Measurements from ENCODE around the gene OCEL1.
A peak's percentile ranks its signal among the peaks of the same experiment; 100 is the strongest.

OCEL1 gene

DNA sequence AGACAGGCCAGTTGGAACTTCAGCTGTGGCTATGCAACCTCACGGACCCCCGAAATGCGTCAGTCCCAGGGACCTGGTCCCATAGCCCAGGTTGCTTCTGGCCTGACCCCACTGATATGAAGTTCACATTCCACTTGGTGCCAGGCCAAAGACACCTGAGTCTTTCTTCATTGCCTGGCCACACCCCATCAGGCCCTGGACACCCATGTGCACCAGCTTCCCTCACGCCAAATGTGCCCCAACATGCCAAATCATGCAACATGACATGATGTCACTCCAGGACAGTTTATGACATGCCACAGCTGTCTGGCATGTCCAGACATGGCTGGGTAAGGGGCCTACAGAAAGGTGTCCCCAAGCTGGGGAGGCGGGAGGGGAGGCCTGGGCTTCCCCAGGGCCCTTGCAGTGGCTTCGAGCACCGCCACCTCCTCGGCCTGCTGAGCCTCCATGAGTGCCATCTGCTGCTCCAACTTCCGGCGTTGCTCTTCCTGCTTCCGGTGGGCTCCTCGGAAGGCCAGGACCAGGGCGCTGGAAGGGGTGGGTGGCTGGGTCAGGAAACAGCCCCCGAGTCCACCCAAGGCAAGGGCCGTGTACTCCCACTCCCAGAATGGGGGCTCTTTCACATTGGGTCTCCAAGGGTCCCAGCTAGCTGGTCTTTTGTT lies 24.0 kb downstream of the OCEL1 start:
- no peak overlapping the region for H3K4me3 ChIP-seq (ENCODE audit: low read depth, low read length)
- in situ Hi-C loops (cut with HindIII; ENCODE audit: low sequenced_read_pairs), result no loop called here
- no peak for DNase-seq (ENCODE audit: low read depth, low spot score)
- TF ChIP-seq, protein P1, sequence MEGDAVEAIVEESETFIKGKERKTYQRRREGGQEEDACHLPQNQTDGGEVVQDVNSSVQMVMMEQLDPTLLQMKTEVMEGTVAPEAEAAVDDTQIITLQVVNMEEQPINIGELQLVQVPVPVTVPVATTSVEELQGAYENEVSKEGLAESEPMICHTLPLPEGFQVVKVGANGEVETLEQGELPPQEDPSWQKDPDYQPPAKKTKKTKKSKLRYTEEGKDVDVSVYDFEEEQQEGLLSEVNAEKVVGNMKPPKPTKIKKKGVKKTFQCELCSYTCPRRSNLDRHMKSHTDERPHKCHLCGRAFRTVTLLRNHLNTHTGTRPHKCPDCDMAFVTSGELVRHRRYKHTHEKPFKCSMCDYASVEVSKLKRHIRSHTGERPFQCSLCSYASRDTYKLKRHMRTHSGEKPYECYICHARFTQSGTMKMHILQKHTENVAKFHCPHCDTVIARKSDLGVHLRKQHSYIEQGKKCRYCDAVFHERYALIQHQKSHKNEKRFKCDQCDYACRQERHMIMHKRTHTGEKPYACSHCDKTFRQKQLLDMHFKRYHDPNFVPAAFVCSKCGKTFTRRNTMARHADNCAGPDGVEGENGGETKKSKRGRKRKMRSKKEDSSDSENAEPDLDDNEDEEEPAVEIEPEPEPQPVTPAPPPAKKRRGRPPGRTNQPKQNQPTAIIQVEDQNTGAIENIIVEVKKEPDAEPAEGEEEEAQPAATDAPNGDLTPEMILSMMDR (IDR thresholded peaks at IDR 0.05; ENCODE audit: low read depth, low read length), result no peak

DNA sequence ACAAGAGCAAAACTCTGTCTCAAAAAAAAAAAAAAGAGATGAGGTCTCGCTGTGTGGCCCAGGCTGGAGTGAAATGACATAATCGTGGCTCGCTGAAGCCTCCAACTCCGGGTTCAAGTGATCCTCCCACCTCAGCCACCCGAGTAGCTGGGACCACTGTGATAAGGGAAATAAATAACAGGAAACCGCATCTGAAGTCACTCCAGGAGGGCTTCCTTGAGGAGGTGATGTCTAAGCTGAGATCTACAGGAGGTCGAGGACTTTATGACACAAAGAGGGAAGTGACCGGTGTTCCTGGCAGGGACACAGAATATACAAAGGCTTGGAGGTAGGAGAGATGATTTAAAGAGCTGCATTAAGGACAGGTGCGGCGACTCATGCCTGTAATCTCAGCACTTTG lies 28.6 kb downstream of the OCEL1 start:
- H3K4me3 ChIP-seq (ENCODE audit: low read depth, low read length), result no peak overlapping the region
- TF ChIP-seq, protein P1 (IDR thresholded peaks at IDR 0.05; ENCODE audit: low read depth, low read length), result no peak
- DNase-seq (ENCODE audit: low read depth, low spot score), result no peak
- in situ Hi-C loops (cut with HindIII; ENCODE audit: low sequenced_read_pairs), result no loop called here

- DNase-seq (ENCODE audit: low read depth, low spot score), result no peak
- H3K4me3 ChIP-seq (ENCODE audit: low read depth, low read length), result no peak overlapping the region
- in situ Hi-C loops (cut with HindIII; ENCODE audit: low sequenced_read_pairs), result no loop called here
- TF ChIP-seq, protein P1 (IDR thresholded peaks at IDR 0.05; ENCODE audit: low read depth, low read length), result no peak
These were observed 29.2 kb downstream of the OCEL1 start for GRCh38 chr19:17255150-17255621.

- in situ Hi-C loops (cut with HindIII; ENCODE audit: low sequenced_read_pairs), result no loop called here
- DNase-seq (ENCODE audit: low read depth, low spot score), result no peak
- TF ChIP-seq, protein P1 (IDR thresholded peaks at IDR 0.05; ENCODE audit: low read depth, low read length), result no peak
- no peak overlapping the region for H3K4me3 ChIP-seq (ENCODE audit: low read depth, low read length)
These were observed 30.1 kb downstream of the OCEL1 start for GRCh38 chr19:17256130-17256529.

GRCh38 chr19:17259118-17259780 lies 33.2 kb downstream of the OCEL1 start:
- in situ Hi-C loops (cut with HindIII; ENCODE audit: low sequenced_read_pairs), result no loop called here
- H3K4me3 ChIP-seq (ENCODE audit: low read depth, low read length), result no peak overlapping the region
- TF ChIP-seq, protein P1 (IDR thresholded peaks at IDR 0.05; ENCODE audit: low read depth, low read length), result no peak
- DNase-seq (ENCODE audit: low read depth, low spot score), result peak; percentile 30

DNA sequence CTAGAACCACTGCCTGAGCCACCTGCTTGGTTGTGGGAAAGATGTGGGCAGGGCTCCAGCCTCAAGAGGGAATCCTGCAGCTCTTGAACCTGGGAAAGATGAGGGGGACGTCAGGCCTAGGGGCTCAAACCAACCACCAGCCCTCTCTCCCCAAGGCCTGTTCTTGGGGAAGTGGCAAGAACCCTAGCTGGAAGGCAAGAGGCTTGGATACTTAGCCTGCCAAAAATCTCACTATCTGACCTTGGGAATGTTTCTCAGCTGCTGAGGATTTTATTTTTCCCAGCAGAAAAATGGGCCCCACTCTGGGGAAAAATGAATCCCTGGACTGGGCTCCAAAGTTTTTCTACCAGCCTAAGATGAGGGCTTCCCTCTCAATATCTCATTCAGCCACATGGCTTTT lies 33.9 kb downstream of the OCEL1 start:
- in situ Hi-C loops (cut with HindIII; ENCODE audit: low sequenced_read_pairs), result no loop called here
- TF ChIP-seq, protein P1 (IDR thresholded peaks at IDR 0.05; ENCODE audit: low read depth, low read length), result no peak
- H3K4me3 ChIP-seq (ENCODE audit: low read depth, low read length), result no peak overlapping the region
- no peak for DNase-seq (ENCODE audit: low read depth, low spot score)

All from astrocyte of the spinal cord (primary cell).